H1 (cell line): ENCODE results near the gene CASTOR1. TPM values are rescaled to one million over a fixed set of nuclear protein-coding genes. Genes with fewer than 3 reads are reported as not detected.

Source experiments
- CTCF ChIA-PET: fragments of 300-600 bp; sonication (Branson Sonifier 250); formaldehyde crosslinking; loops from one replicate; lab custom pipeline; 2021; ENCODE audit not compliant: partially characterized antibody; lab: Charles Lee
- POLR2A ChIA-PET: fragments of 300-600 bp; sonication (Branson Sonifier 250); formaldehyde crosslinking; loops from one replicate; lab custom pipeline; 2021; ENCODE audit warnings: inconsistent platforms; ENCODE audit not compliant: partially characterized antibody; lab: Charles Lee
- DNase-seq, 2 experiments: peaks; one replicate each; pipeline versions ENCODE4 v3.0.0 to v3.0.0-alpha.2; 2010 to 2022; ENCODE audit warnings: low spot score in 2 of 2, low read depth in 1 of 2, mixed read lengths in 1 of 2
- FAIRE-seq: peaks from 2 replicates; lab custom pipeline; 2011; peaks lifted over from hg19 to GRCh38; lab: Jason Lieb, UNC
- H2AFZ ChIP-seq: 2 replicates; pipeline ENCODE4 v1.8.1; 2012; ENCODE audit warnings: low read length, inconsistent platforms
- H2AK5ac ChIP-seq: 2 replicates; pipeline ENCODE4 v1.6.1; 2013; ENCODE audit warnings: low read depth, low read length
- H2BK120ac ChIP-seq: replicated peaks from 2 replicates; pipeline ENCODE3; 2013; ENCODE audit warnings: low read depth, low read length, inconsistent platforms
- H2BK12ac ChIP-seq: 2 replicates; pipeline ENCODE4 v1.6.1; 2013; ENCODE audit warnings: low read depth, low read length
- H2BK15ac ChIP-seq: 2 replicates; pipeline ENCODE4 v1.6.1; 2013; ENCODE audit warnings: low read length
- H2BK20ac ChIP-seq: 2 replicates; pipeline ENCODE4 v1.6.1; 2013; ENCODE audit warnings: low read length
- H2BK5ac ChIP-seq: 2 replicates; pipeline ENCODE4 v1.6.1; 2013; ENCODE audit warnings: low read depth, low read length
- H3K14ac ChIP-seq: 2 replicates; pipeline ENCODE4 v1.6.1; 2013; ENCODE audit warnings: inconsistent platforms; ENCODE audit not compliant: insufficient read length
- H3K18ac ChIP-seq: 2 replicates; pipeline ENCODE4 v1.6.1; 2013; ENCODE audit warnings: low read length; ENCODE audit errors: extremely low read depth
- H3K23ac ChIP-seq: 2 replicates; pipeline ENCODE4 v1.6.1; 2013; ENCODE audit warnings: inconsistent platforms; ENCODE audit not compliant: insufficient read length
- H3K23me2 ChIP-seq: 2 replicates; pipeline ENCODE4 v1.6.1; 2013; ENCODE audit warnings: low read depth, low read length
- H3K27ac ChIP-seq: 2 replicates; pipeline ENCODE4 v1.6.1; 2011; ENCODE audit warnings: low read depth, low read length, inconsistent platforms
- H3K27me3 ChIP-seq, 4 experiments: replicated peaks in 1 of 4; 1 replicate in 1 of 4; 2 replicates in 3 of 4; pipeline versions ENCODE4 v1.6.1 to v1.8.1; 2011 to 2013; ENCODE audit warnings: low read length in 3 of 4, mild to moderate bottlenecking in 3 of 4, inconsistent platforms in 2 of 4, mixed read lengths in 2 of 4, moderate library complexity in 1 of 4; ENCODE audit not compliant: control insufficient read depth in 3 of 4, insufficient read depth in 3 of 4; ENCODE audit errors: extremely low read depth in 1 of 4
- H3K36me3 ChIP-seq, 4 experiments: 2 replicates each; pipeline versions ENCODE4 v1.6.1 to v1.8.1; 2011 to 2013; ENCODE audit warnings: mild to moderate bottlenecking in 4 of 4, low read length in 3 of 4, moderate library complexity in 2 of 4, control low read depth in 1 of 4, inconsistent platforms in 1 of 4; ENCODE audit not compliant: insufficient read depth in 4 of 4, control insufficient read depth in 2 of 4
- H3K4ac ChIP-seq: replicated peaks from 2 replicates; pipeline ENCODE3; 2013; ENCODE audit warnings: low read length, low read depth, mixed read lengths, inconsistent platforms; ENCODE audit not compliant: insufficient read length
- H3K4me1 ChIP-seq, 4 experiments: replicated peaks in 1 of 4; 1 replicate in 1 of 4; 2 replicates in 3 of 4; pipeline versions ENCODE4 v1.6.1 to v1.8.1; 2011 to 2013; ENCODE audit warnings: low read length in 3 of 4, inconsistent platforms in 2 of 4, mixed read lengths in 1 of 4; ENCODE audit not compliant: insufficient read depth in 4 of 4, control insufficient read depth in 3 of 4
- H3K4me2 ChIP-seq, 2 experiments: 2 replicates each; pipeline versions ENCODE4 v1.6.1 to v1.8.1; 2011 to 2013; ENCODE audit warnings: low read depth in 2 of 2, low read length in 2 of 2, control low read depth in 1 of 2, inconsistent platforms in 1 of 2, mild to moderate bottlenecking in 1 of 2; ENCODE audit not compliant: insufficient read depth in 1 of 2
- H3K4me3 ChIP-seq, 4 experiments: fragments of 200-600, 300-600 bp in 1 of 4; sonication (generic), shearing (Covaris generic), sonication (Bioruptor Twin) in 1 of 4; 2 replicates each; pipeline versions ENCODE4 v1.5.1 to v1.8.1; 2011 to 2016; ENCODE audit warnings: low read length in 4 of 4, low read depth in 3 of 4, control low read depth in 2 of 4, inconsistent platforms in 2 of 4, mild to moderate bottlenecking in 2 of 4, mixed read lengths in 1 of 4, moderate library complexity in 1 of 4; ENCODE audit not compliant: insufficient read depth in 2 of 4; ENCODE audit errors: extremely low read depth in 1 of 4
- H3K56ac ChIP-seq: replicated peaks from 2 replicates; pipeline ENCODE3; 2013; ENCODE audit warnings: low read depth, mild to moderate bottlenecking, mixed read lengths, low read length, inconsistent platforms; ENCODE audit not compliant: insufficient read length
- H3K79me1 ChIP-seq: 2 replicates; pipeline ENCODE4 v1.6.1; 2013; ENCODE audit warnings: low read depth, low read length, control low read depth
- H3K79me2 ChIP-seq, 2 experiments: 2 replicates each; pipeline versions ENCODE4 v1.6.1 to v1.8.1; 2012 to 2013; ENCODE audit warnings: low read length in 2 of 2, mild to moderate bottlenecking in 2 of 2, inconsistent platforms in 1 of 2; ENCODE audit not compliant: insufficient read depth in 2 of 2, control insufficient read depth in 1 of 2
- H3K9ac ChIP-seq, 4 experiments: replicated peaks in 1 of 4; 1 replicate in 1 of 4; 2 replicates in 3 of 4; pipeline versions ENCODE4 v1.6.1 to v1.8.1; 2011 to 2013; ENCODE audit warnings: low read depth in 3 of 4, low read length in 3 of 4, control low read depth in 2 of 4, mild to moderate bottlenecking in 2 of 4, moderate library complexity in 2 of 4, inconsistent platforms in 1 of 4; ENCODE audit errors: extremely low read depth in 1 of 4
- H3K9me3 ChIP-seq, 2 experiments: 2 replicates each; pipeline versions ENCODE4 v1.6.1 to v1.8.1; 2012 to 2013; ENCODE audit warnings: mild to moderate bottlenecking in 2 of 2, moderate library complexity in 2 of 2, control low read depth in 1 of 2, inconsistent platforms in 1 of 2, low read depth in 1 of 2, low read length in 1 of 2, mixed read lengths in 1 of 2; ENCODE audit not compliant: insufficient read depth in 2 of 2
- H4K20me1 ChIP-seq, 2 experiments: replicated peaks in 1 of 2; 2 replicates each; pipeline versions ENCODE3 to v1.8.1; 2011 to 2013; ENCODE audit warnings: inconsistent platforms in 2 of 2, low read length in 2 of 2, mild to moderate bottlenecking in 1 of 2; ENCODE audit not compliant: insufficient read depth in 2 of 2, control insufficient read depth in 1 of 2
- H4K5ac ChIP-seq: 2 replicates; pipeline ENCODE4 v1.6.1; 2013; ENCODE audit warnings: low read length, low read depth, mixed read lengths, inconsistent platforms; ENCODE audit not compliant: insufficient read length
- H4K8ac ChIP-seq: 2 replicates; pipeline ENCODE4 v1.8.0; 2013; ENCODE audit warnings: mild to moderate bottlenecking, moderate library complexity, low read length, inconsistent platforms; ENCODE audit not compliant: insufficient read depth; ENCODE audit errors: extremely low read depth
- H4K91ac ChIP-seq: replicated peaks from 2 replicates; pipeline ENCODE3; 2013; ENCODE audit warnings: low read length, mixed read lengths, inconsistent platforms; ENCODE audit not compliant: insufficient read length
- CEBPB ChIP-seq: IDR thresholded peaks from 2 replicates; pipeline ENCODE4 v1.6.1; 2012; ENCODE audit warnings: low read depth, low read length
- CHD2 ChIP-seq: IDR thresholded peaks from 2 replicates; pipeline ENCODE4 v1.6.1; 2012; ENCODE audit warnings: low read length, improper control_type of control experiment
- FOSL1 ChIP-seq: IDR thresholded peaks from 2 replicates; pipeline ENCODE4 v1.6.1; 2011; ENCODE audit warnings: mild to moderate bottlenecking, low read depth, low read length, moderate library complexity; ENCODE audit not compliant: insufficient read depth
- GABPA ChIP-seq: IDR thresholded peaks from 2 replicates; pipeline ENCODE4 v1.6.1; 2011; ENCODE audit warnings: mild to moderate bottlenecking, low read length, moderate library complexity, borderline replicate concordance; ENCODE audit not compliant: insufficient read depth
- NRF1 ChIP-seq: IDR thresholded peaks from 2 replicates; pipeline ENCODE4 v1.6.1; 2011; ENCODE audit warnings: mild to moderate bottlenecking, low read depth, low read length, improper control_type of control experiment
- POLR2A ChIP-seq, 2 experiments: IDR thresholded peaks; 1 replicate in 1 of 2; 2 replicates in 1 of 2; pipeline ENCODE4 v1.6.1; 2011; ENCODE audit warnings: low read depth in 2 of 2, low read length in 2 of 2, mild to moderate bottlenecking in 2 of 2; ENCODE audit errors: control extremely low read depth in 1 of 2
- RAD21 ChIP-seq, 2 experiments: IDR thresholded peaks in 1 of 2; conservative IDR thresholded peaks in 1 of 2; 2 replicates each; pipeline ENCODE4 v1.6.1; 2011; ENCODE audit warnings: low read depth in 2 of 2, low read length in 2 of 2, improper control_type of control experiment in 1 of 2, inconsistent platforms in 1 of 2, mild to moderate bottlenecking in 1 of 2, moderate library complexity in 1 of 2
- RNF2 ChIP-seq: fragments of 200-900, 300-1000 bp; sonication (generic); IDR thresholded peaks from 2 replicates; pipeline ENCODE4 v1.7.1; 2016; ENCODE audit warnings: borderline replicate concordance, low read depth, mild to moderate bottlenecking, antibody characterized with exemption, low read length; ENCODE audit not compliant: poor library complexity, severe bottlenecking; ENCODE audit errors: missing control alignments
- SIRT6 ChIP-seq: IDR thresholded peaks from one replicate; pipeline ENCODE4 v1.7.1; 2012; ENCODE audit warnings: low read length, inconsistent platforms
- SP1 ChIP-seq: IDR thresholded peaks from 2 replicates; pipeline ENCODE4 v1.6.1; 2011; ENCODE audit warnings: low read depth, low read length
- SP4 ChIP-seq: IDR thresholded peaks from 2 replicates; pipeline ENCODE4 v1.6.1; 2012; ENCODE audit warnings: low read length, inconsistent platforms
- YY1 ChIP-seq: IDR thresholded peaks from 2 replicates; pipeline ENCODE4 v1.6.1; 2011; ENCODE audit warnings: low read depth, mild to moderate bottlenecking, low read length
- WGBS, 2 experiments: shearing (Covaris generic) in 1 of 2; methylation state at CpG; one replicate each; pipeline versions ENCODE4 v1.1.6 to v1.1.7; 2013 to 2015; ENCODE audit warnings: low lambda C conversion rate in 2 of 2, mixed read lengths in 2 of 2, inconsistent platforms in 1 of 2, low coverage in 1 of 2, missing lambda C conversion rate in 1 of 2; ENCODE audit not compliant: insufficient replicate concordance in 2 of 2, insufficient coverage in 1 of 2, insufficient read length in 1 of 2; ENCODE audit errors: extremely low coverage in 1 of 2, missing lambda C conversion rate in 1 of 2; 5-methylcytosine and 5-hydroxymethylcytosine counted together
- polyA plus RNA-seq, 7 experiments: library from polyadenylated mRNA; depleted of rRNA in 3 of 7; stranded (reverse) in 5 of 7; unstranded in 2 of 7; fragments of >200 nt in 5 of 7; fragments of 200-250 nt in 2 of 7; gene quantifications; 1 replicate in 5 of 7; 2 replicates in 1 of 7; 4 replicates in 1 of 7; pipeline versions ENCODE4 v1.2.1 to v1.2.3, GENCODE V29; 2011 to 2013; ENCODE audit warnings: missing spikeins in 2 of 7, mixed read lengths in 2 of 7
- total RNA-seq: library from RNA; stranded (reverse); fragmentation: NEBNext Ultra II Directional; extraction: Animal tissue kit (Norgen Biotek cat#: 25700); gene quantifications from 2 replicates; pipeline ENCODE4 v1.2.1, GENCODE V29; 2021
- TF ChIP-seq, protein P1 (sequence below): IDR thresholded peaks from 2 replicates; pipeline ENCODE4 v1.6.1; 2011; ENCODE audit warnings: low read length, improper control_type of control experiment

The CASTOR1 gene
- total and polyA plus RNA-seq, 2 of the 8 experiments (the other 6 are each of a cell fraction or from before 2014, with no cell fraction given): 10.3 to 36.0 TPM

DNA sequence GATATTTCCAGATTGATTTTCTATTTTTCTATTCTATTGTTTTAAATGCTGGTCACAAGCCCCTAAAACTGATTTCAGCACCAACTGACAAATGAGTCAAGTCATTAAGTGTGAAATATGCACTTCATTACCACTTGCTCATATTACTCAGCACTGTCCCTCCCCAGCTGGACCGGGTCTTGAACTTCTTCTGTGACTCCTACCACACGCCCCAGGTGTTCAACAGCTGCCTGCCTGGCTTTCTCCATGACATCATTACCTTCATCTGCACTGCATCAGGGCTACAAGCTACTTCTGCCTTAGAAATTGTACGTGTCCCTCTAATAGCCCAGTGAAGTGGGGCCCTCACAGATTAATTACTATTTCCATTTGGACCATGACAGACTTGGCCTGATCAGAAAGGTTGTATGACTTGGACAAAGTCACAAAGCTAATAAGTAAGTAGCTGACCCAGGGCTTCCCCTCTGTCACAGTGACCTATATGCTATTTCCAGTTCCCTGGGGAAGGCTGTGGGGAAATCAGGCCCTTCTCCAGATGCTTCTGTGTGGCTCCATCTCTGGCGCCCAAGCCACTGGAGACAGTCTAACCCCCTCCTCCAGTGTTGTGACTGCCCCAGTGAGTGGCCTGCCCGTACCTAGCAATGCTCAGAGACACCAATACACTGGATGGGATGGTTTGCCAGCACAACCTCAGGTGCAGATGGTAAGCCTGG lies 19.4 kb upstream of the CASTOR1 start:
- Histone ChIP-seq H3K4me2 (no peak overlapping the region), H3K27ac (no peak overlapping the region), H2BK15ac (no peak overlapping the region), H3K23ac (no peak overlapping the region), H3K4me1 (peaks cover 0 to 5% (median 1%) of the 10 kb centered on the region in 4 experiments; a peak in 3 of 7 replicates), H2BK120ac (no peak overlapping the region), H2AK5ac (no peak overlapping the region), H3K27me3 (no peaks in the 10 kb centered on the region), H3K4me3 (no peak overlapping the region), H4K5ac (no peak overlapping the region), H4K8ac (no peak overlapping the region), H3K36me3 (no peaks in the 10 kb centered on the region), H3K23me2 (no peaks in the 10 kb centered on the region), H3K79me1 (no peaks in the 10 kb centered on the region), H3K56ac (no peak overlapping the region), H3K9me3 (no peaks in the 10 kb centered on the region), H4K20me1 (peaks cover 0 to 2% of the 10 kb centered on the region in 2 experiments), H4K91ac (no peak overlapping the region), H2BK20ac (no peak overlapping the region), H2BK12ac (no peak overlapping the region), H3K9ac (no peak overlapping the region), H2AFZ (no peak overlapping the region), H2BK5ac (no peak overlapping the region), H3K18ac (no peak overlapping the region), H3K79me2 (no peaks in the 10 kb centered on the region), H3K14ac (no peak overlapping the region), H3K4ac (no peak overlapping the region)
- 91% methylated on average over 5 of the region's 5 CpGs; no CpG with 5 or more reads in 1 of the 2 experiments for WGBS, 2 experiments
- POLR2A ChIA-PET: no interaction called here
- DNase-seq: no peak
- CTCF ChIA-PET: interaction anchor here (1.1 to 1.8 kb wide), 3 partner anchors 10 to 21 kb away, joined by 3 to 5 read pairs (median 4); no protein-coding TSS in a partner anchor
- no peak for FAIRE-seq
- no peak for TF ChIP-seq GABPA
- TF ChIP-seq SP1: no peak
- TF ChIP-seq RNF2: no peak
- TF ChIP-seq SP4: no peak
- no peak for TF ChIP-seq CEBPB
- TF ChIP-seq NRF1: no peak
- no peak for TF ChIP-seq RAD21 (IDR thresholded peaks at IDR 0.05 in 1 of 2, conservative IDR thresholded peaks at IDR 0.05 in 1 of 2; ENCODE audit: low read depth in 2 of 2, low read length in 2 of 2)
- no peak for TF ChIP-seq SIRT6
- TF ChIP-seq YY1: no peak
- TF ChIP-seq FOSL1: no peak
- TF ChIP-seq, protein P1, sequence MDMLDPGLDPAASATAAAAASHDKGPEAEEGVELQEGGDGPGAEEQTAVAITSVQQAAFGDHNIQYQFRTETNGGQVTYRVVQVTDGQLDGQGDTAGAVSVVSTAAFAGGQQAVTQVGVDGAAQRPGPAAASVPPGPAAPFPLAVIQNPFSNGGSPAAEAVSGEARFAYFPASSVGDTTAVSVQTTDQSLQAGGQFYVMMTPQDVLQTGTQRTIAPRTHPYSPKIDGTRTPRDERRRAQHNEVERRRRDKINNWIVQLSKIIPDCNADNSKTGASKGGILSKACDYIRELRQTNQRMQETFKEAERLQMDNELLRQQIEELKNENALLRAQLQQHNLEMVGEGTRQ: no peak
- no peak for TF ChIP-seq CHD2
- TF ChIP-seq POLR2A (IDR thresholded peaks at IDR 0.05; ENCODE audit: control extremely low read depth in 1 of 2, low read depth in 2 of 2, low read length in 2 of 2): no peak
